HS-5 (cell line): ENCODE results near the gene SPSB1.
A peak's percentile ranks its signal among the peaks of the same experiment; 100 is the strongest.
"Not testable (repeated sequence)": the region's sequence is repeated elsewhere in the genome, so short reads cannot be mapped to it uniquely, and the experiment has no call there.

Experiments
- DNase-seq: peaks from one replicate; pipeline ENCODE4 v3.0.0-alpha.2; 2012; ENCODE audit warnings: low read depth

SPSB1 gene

GRCh38 chr1:9279172-9279840 is 13.4 kb upstream of the SPSB1 start:
- DNase-seq, result no peak

- peak; percentile 85 for DNase-seq
Observed at GRCh38 chr1:9280015-9280860, 12.5 kb upstream of the SPSB1 start.

GRCh38 chr1:9281071-9281827 is 11.4 kb upstream of the SPSB1 start:
- DNase-seq, result no peak

GRCh38 chr1:9281908-9282695 is 10.6 kb upstream of the SPSB1 start:
- DNase-seq, result no peak

- DNase-seq, result no peak
Observed at GRCh38 chr1:9282696-9282955, 10.1 kb upstream of the SPSB1 start.

GRCh38 chr1:9284061-9284460 is 8.6 kb upstream of the SPSB1 start:
- DNase-seq, result no peak

GRCh38 chr1:9286556-9286955 is 6.1 kb upstream of the SPSB1 start:
- DNase-seq, result no peak

- no peak for DNase-seq
Observed at GRCh38 chr1:9289090-9289534, 3.6 kb upstream of the SPSB1 start.

- peak; percentile 90 for DNase-seq
Observed at GRCh38 chr1:9289711-9290485, 2.8 kb upstream of the SPSB1 start.

GRCh38 chr1:9291914-9292360 is 757 bp upstream of the SPSB1 start:
- no peak for DNase-seq

GRCh38 chr1:9293241-9293532 is 493 bp downstream of the SPSB1 start:
- no peak for DNase-seq

- no peak for DNase-seq
Observed at GRCh38 chr1:9293533-9294404, 1.1 kb downstream of the SPSB1 start.

- peak; percentile 88 for DNase-seq
Observed at GRCh38 chr1:9294405-9294773, 1.7 kb downstream of the SPSB1 start.

- DNase-seq, result no peak
Observed at GRCh38 chr1:9294910-9295636, 2.4 kb downstream of the SPSB1 start.

GRCh38 chr1:9295884-9296283 is 3.2 kb downstream of the SPSB1 start:
- no peak for DNase-seq

GRCh38 chr1:9296850-9297249 is 4.2 kb downstream of the SPSB1 start:
- no peak for DNase-seq

GRCh38 chr1:9297831-9298230 is 5.1 kb downstream of the SPSB1 start:
- DNase-seq, result no peak

- no peak for DNase-seq
Observed at GRCh38 chr1:9298282-9298681, 5.6 kb downstream of the SPSB1 start.

- not testable (repeated sequence) for DNase-seq
Observed at GRCh38 chr1:9299571-9300541, 7.2 kb downstream of the SPSB1 start.
